H9 (cell line): Measurements from ENCODE around the gene ACACA. TPM values are rescaled to one million over a fixed set of nuclear protein-coding genes. Genes with fewer than 3 reads are reported as not detected.
A peak's percentile ranks its signal among the peaks of the same experiment; 100 is the strongest.

Source experiments
- DNase-seq: peaks from one replicate; pipeline ENCODE4 v3.0.0-alpha.2; 2017
- H2AFZ ChIP-seq: one replicate; pipeline ENCODE4 v1.6.1; 2013; ENCODE audit warnings: mild to moderate bottlenecking, low read length, control low read depth, moderate library complexity
- H2AK5ac ChIP-seq: 2 replicates; pipeline ENCODE4 v1.6.1; 2013; ENCODE audit warnings: low read length, control low read depth, mixed read lengths; ENCODE audit not compliant: insufficient read length
- H2BK120ac ChIP-seq: one replicate; pipeline ENCODE4 v1.6.1; 2013; ENCODE audit warnings: low read depth, mild to moderate bottlenecking, low read length, control low read depth, inconsistent platforms; ENCODE audit not compliant: poor library complexity, severe bottlenecking
- H2BK12ac ChIP-seq: 2 replicates; pipeline ENCODE4 v1.6.1; 2013; ENCODE audit warnings: low read length, control low read depth, mixed read lengths, low read depth; ENCODE audit not compliant: insufficient read length
- H2BK15ac ChIP-seq: 2 replicates; pipeline ENCODE4 v1.6.1; 2013; ENCODE audit warnings: low read depth, low read length, control low read depth
- H2BK20ac ChIP-seq: one replicate; pipeline ENCODE4 v1.6.1; 2013; ENCODE audit warnings: low read depth, mild to moderate bottlenecking, low read length, control low read depth, inconsistent platforms; ENCODE audit not compliant: poor library complexity, severe bottlenecking
- H2BK5ac ChIP-seq: 2 replicates; pipeline ENCODE4 v1.6.1; 2013; ENCODE audit warnings: low read length, control low read depth, mixed read lengths; ENCODE audit not compliant: insufficient read length
- H3K14ac ChIP-seq: 2 replicates; pipeline ENCODE4 v1.6.1; 2013; ENCODE audit warnings: low read length, control low read depth; ENCODE audit not compliant: insufficient read depth
- H3K18ac ChIP-seq: 2 replicates; pipeline ENCODE4 v1.6.1; 2013; ENCODE audit warnings: low read depth, mild to moderate bottlenecking, mixed read lengths, low read length, control low read depth; ENCODE audit not compliant: insufficient read length
- H3K23ac ChIP-seq: 2 replicates; pipeline ENCODE4 v1.6.1; 2013; ENCODE audit warnings: low read length, control low read depth, mixed read lengths, low read depth; ENCODE audit not compliant: insufficient read length
- H3K23me2 ChIP-seq: 2 replicates; pipeline ENCODE4 v1.6.1; 2013; ENCODE audit warnings: low read depth, mild to moderate bottlenecking, mixed read lengths, low read length, control low read depth; ENCODE audit not compliant: insufficient read length, poor library complexity, severe bottlenecking
- H3K27ac ChIP-seq: 2 replicates; pipeline ENCODE4 v1.5.1; 2013; ENCODE audit warnings: low read length, control low read depth, mixed read lengths, low read depth; ENCODE audit not compliant: insufficient read length
- H3K27me3 ChIP-seq: 2 replicates; pipeline ENCODE4 v1.6.1; 2013; ENCODE audit warnings: low read length, control low read depth, inconsistent platforms; ENCODE audit not compliant: insufficient read depth
- H3K4ac ChIP-seq: 2 replicates; pipeline ENCODE4 v1.6.1; 2013; ENCODE audit warnings: low read depth, mild to moderate bottlenecking, control low read depth, inconsistent platforms, low read length, moderate library complexity
- H3K4me1 ChIP-seq: 2 replicates; pipeline ENCODE4 v1.6.1; 2013; ENCODE audit warnings: low read length, control low read depth, inconsistent platforms; ENCODE audit not compliant: insufficient read depth
- H3K4me2 ChIP-seq: 2 replicates; pipeline ENCODE4 v1.6.1; 2013; ENCODE audit warnings: low read length, control low read depth, mixed read lengths; ENCODE audit not compliant: insufficient read length, insufficient read depth
- H3K56ac ChIP-seq: 2 replicates; pipeline ENCODE4 v1.6.1; 2013; ENCODE audit warnings: low read depth, mild to moderate bottlenecking, mixed read lengths, low read length, control low read depth; ENCODE audit not compliant: insufficient read length
- H3K79me1 ChIP-seq: 2 replicates; pipeline ENCODE4 v1.6.1; 2013; ENCODE audit warnings: low read depth, mild to moderate bottlenecking, moderate library complexity, low read length, control low read depth, inconsistent platforms; ENCODE audit not compliant: insufficient read depth, poor library complexity, severe bottlenecking
- H3K79me2 ChIP-seq: 2 replicates; pipeline ENCODE4 v1.6.1; 2013; ENCODE audit warnings: low read length, control low read depth, inconsistent platforms; ENCODE audit not compliant: insufficient read depth
- H3K9ac ChIP-seq: 2 replicates; pipeline ENCODE4 v1.6.1; 2013; ENCODE audit warnings: low read length, control low read depth, mixed read lengths; ENCODE audit not compliant: insufficient read length; ENCODE audit errors: extremely low read depth
- H3K9me3 ChIP-seq: one replicate; pipeline ENCODE4 v1.6.1; 2013; ENCODE audit warnings: low read depth, low read length, inconsistent platforms; ENCODE audit not compliant: control insufficient read depth
- H3T11ph ChIP-seq: one replicate; pipeline ENCODE4 v1.6.1; 2013; ENCODE audit warnings: mild to moderate bottlenecking, low read length, control low read depth, inconsistent platforms
- H4K20me1 ChIP-seq: one replicate; pipeline ENCODE4 v1.6.1; 2013; ENCODE audit not compliant: control insufficient read depth, insufficient read length, insufficient read depth
- H4K5ac ChIP-seq: 2 replicates; pipeline ENCODE4 v1.6.1; 2013; ENCODE audit warnings: low read depth, mild to moderate bottlenecking, mixed read lengths, low read length, control low read depth; ENCODE audit not compliant: insufficient read length
- H4K8ac ChIP-seq: replicated peaks from 2 replicates; pipeline ENCODE4 v1.6.1; 2013; ENCODE audit warnings: low read length, control low read depth, mixed read lengths, low read depth; ENCODE audit not compliant: insufficient read length
- H4K91ac ChIP-seq: 2 replicates; pipeline ENCODE4 v1.6.1; 2013; ENCODE audit warnings: low read depth, mild to moderate bottlenecking, moderate library complexity, mixed read lengths, low read length, control low read depth; ENCODE audit not compliant: insufficient read length
- H3K27ac Mint-ChIP-seq, 3 experiments: 2 replicates in 2 of 3; 3 replicates in 1 of 3; pipeline ENCODE4 v1.8.0; 2020 to 2021; ENCODE audit warnings: mixed read lengths in 3 of 3, mild to moderate bottlenecking in 1 of 3, moderate library complexity in 1 of 3
- H3K27me3 Mint-ChIP-seq: 2 replicates; pipeline ENCODE4 v1.8.0; 2021; ENCODE audit warnings: low read depth, mild to moderate bottlenecking, moderate library complexity, mixed read lengths
- H3K36me3 Mint-ChIP-seq, 3 experiments: 2 replicates in 2 of 3; 3 replicates in 1 of 3; pipeline ENCODE4 v1.8.0; 2020 to 2021; ENCODE audit warnings: low read depth in 3 of 3, mixed read lengths in 3 of 3; ENCODE audit not compliant: insufficient read depth in 1 of 3
- H3K4me1 Mint-ChIP-seq, 2 experiments: 2 replicates each; pipeline ENCODE4 v1.8.0; 2020; ENCODE audit warnings: mixed read lengths in 2 of 2
- H3K4me3 Mint-ChIP-seq, 2 experiments: 2 replicates in 1 of 2; 3 replicates in 1 of 2; pipeline ENCODE4 v1.8.0; 2020 to 2021; ENCODE audit warnings: mild to moderate bottlenecking in 2 of 2, mixed read lengths in 2 of 2, moderate library complexity in 1 of 2
- H3K9me3 Mint-ChIP-seq, 2 experiments: 2 replicates in 1 of 2; 3 replicates in 1 of 2; pipeline ENCODE4 v1.8.0; 2020; ENCODE audit warnings: mild to moderate bottlenecking in 2 of 2, mixed read lengths in 2 of 2, moderate library complexity in 1 of 2
- CTCF ChIP-seq: fragments of 200-600 bp; sonication (generic); conservative IDR thresholded peaks from 3 replicates; pipeline ENCODE4 v1.8.0; 2021; ENCODE audit warnings: antibody characterized with exemption, mild to moderate bottlenecking
- WGBS: extraction: QIAGEN DNeasy Blood & Tissue Kit; methylation state at CpG from one replicate; pipeline ENCODE4 v1.1.7; 2013; ENCODE audit warnings: missing lambda C conversion rate, low lambda C conversion rate, mixed read lengths; ENCODE audit not compliant: insufficient read length; ENCODE audit errors: extremely low coverage; 5-methylcytosine and 5-hydroxymethylcytosine counted together
- total RNA-seq: library from RNA; stranded (reverse); gene quantifications from 2 replicates; pipeline ENCODE4 v1.2.1, GENCODE V29; 2021

The ACACA gene
- total RNA-seq, 1 experiment from 2014 or later: 135 TPM

- Mint-ChIP-seq H3K4me1 (peaks cover 37 to 46% of the 10 kb centered on the region in 2 experiments), H3K27ac (peak overlapping the region; percentile 1 to 75 (median 19); a peak in 5 of 7 replicates), H3K4me3 (no peak overlapping the region), H3K9me3 (no peaks in the 10 kb centered on the region), H3K36me3 (peaks cover 21 to 56% (median 55%) of the 10 kb centered on the region in 3 experiments; a peak in 6 of 7 replicates), H3K27me3 (no peaks in the 10 kb centered on the region)
- no peak for TF ChIP-seq CTCF
- Histone ChIP-seq H2BK15ac (no peak overlapping the region), H3K27ac (no peak overlapping the region), H3K79me1 (no peaks in the 10 kb centered on the region), H4K8ac (no peak overlapping the region), H2BK120ac (no peak overlapping the region), H2BK12ac (no peak overlapping the region), H3K79me2 (no peaks in the 10 kb centered on the region), H3K4me2 (no peak overlapping the region), H2AFZ (no peak overlapping the region), H3K56ac (no peak overlapping the region), H3K9me3 (no peaks in the 10 kb centered on the region), H3K23ac (no peak overlapping the region), H4K5ac (no peak overlapping the region), H3K18ac (no peak overlapping the region), H3K4ac (no peak overlapping the region), H3K14ac (no peak overlapping the region), H3K23me2 (no peaks in the 10 kb centered on the region), H3T11ph (no peak overlapping the region), H3K4me1 (peaks cover 15% of the 10 kb centered on the region), H2BK20ac (no peak overlapping the region), H3K9ac (no peak overlapping the region), H2AK5ac (no peak overlapping the region), H3K27me3 (no peaks in the 10 kb centered on the region), H4K91ac (no peak overlapping the region), H4K20me1 (no peaks in the 10 kb centered on the region), H2BK5ac (no peak overlapping the region)
- WGBS: no CpG with 5 or more reads among the region's 9 CpGs
- peak; percentile 9 for DNase-seq
Measured at GRCh38 chr17:37109731-37110710, 296.6 kb downstream of the ACACA start.
